Peyer's patch (tissue), 4 donors: ENCODE data around the gene FUT8.
"Not testable (repeated sequence)": the region's sequence is repeated elsewhere in the genome, so short reads cannot be mapped to it uniquely, and the experiment has no call there.

ENCODE experiments used
- CTCF ChIP-seq, 6 experiments: fragments of 450-650 bp in 4 of 6; fragments of 200-600 bp in 2 of 6; sonication (generic) in 1 of 6; IDR thresholded peaks; one replicate each; pipeline ENCODE4 v1.5.1; 2017 to 2019; ENCODE audit warnings: antibody characterized with exemption in 6 of 6, mild to moderate bottlenecking in 3 of 6, moderate library complexity in 1 of 6
- POLR2A ChIP-seq, 2 donors: fragments of 450-650 bp; IDR thresholded peaks; one replicate each; pipeline ENCODE4 v1.5.1; 2017; ENCODE audit warnings: antibody characterized with exemption in 2 of 2, mild to moderate bottlenecking in 2 of 2, moderate library complexity in 2 of 2

DNA sequence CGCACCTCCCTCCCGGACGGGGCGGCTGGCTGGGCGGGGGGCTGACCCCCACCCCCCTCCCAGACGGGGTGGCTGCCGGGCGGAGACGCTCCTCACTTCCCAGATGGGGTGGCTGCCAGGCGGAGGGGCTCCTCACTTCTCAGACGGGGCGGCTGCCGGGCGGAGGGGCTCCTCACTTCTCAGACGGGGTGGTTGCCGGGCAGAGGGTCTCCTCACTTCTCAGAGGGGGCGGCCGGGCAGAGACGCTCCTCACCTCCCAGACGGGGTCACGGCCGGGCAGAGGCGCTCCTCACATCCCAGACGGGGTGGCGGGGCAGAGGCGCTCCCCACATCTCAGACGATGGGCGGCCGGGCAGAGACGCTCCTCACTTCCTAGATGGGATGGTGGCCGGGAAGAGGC lies 280.0 kb downstream of the FUT8 start:
- TF ChIP-seq CTCF, POLR2A (IDR thresholded peaks at IDR 0.05): not testable (repeated sequence)
